GM12872 (cell line): ENCODE measurements around the gene XPO6.

Experiments used
- CTCF ChIP-seq: IDR thresholded peaks from 3 replicates; pipeline ENCODE4 v1.5.1; 2011; ENCODE audit warnings: low read depth, mild to moderate bottlenecking, low read length, moderate library complexity; ENCODE audit not compliant: insufficient read depth

The XPO6 gene

GRCh38 chr16:28092721-28093384 lies 118.9 kb downstream of the XPO6 start:
- no peak for TF ChIP-seq CTCF

DNA sequence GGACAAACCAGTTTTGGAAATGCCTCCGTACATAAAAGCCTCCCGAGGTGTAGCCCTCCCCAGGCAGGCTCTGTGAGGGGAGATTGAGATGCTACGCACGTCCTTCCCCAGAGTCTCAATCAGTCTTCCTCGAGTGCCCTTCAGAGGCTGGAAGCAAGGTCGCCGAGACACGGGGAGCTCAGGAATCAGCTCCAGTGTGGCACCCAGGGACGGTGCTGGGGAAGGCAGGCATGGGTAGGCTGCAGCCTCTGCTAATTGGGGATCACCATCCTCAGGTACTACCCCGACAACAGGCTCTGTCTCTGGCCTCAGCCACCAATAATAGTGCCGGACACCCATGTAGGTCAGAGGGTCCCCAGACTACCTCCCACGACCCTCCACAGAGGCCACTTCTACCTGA lies 120.1 kb downstream of the XPO6 start:
- no peak for TF ChIP-seq CTCF

- TF ChIP-seq CTCF, result 0 out of 3 replicates have a peak, but pooled peaks have one; percentile 18
Measured at GRCh38 chr16:28090646-28091377, 121.0 kb downstream of the XPO6 start.

- TF ChIP-seq CTCF, result no peak
Measured at GRCh38 chr16:28089992-28090365, 121.8 kb downstream of the XPO6 start.

GRCh38 chr16:28089205-28089991 lies 122.4 kb downstream of the XPO6 start:
- no peak for TF ChIP-seq CTCF

DNA sequence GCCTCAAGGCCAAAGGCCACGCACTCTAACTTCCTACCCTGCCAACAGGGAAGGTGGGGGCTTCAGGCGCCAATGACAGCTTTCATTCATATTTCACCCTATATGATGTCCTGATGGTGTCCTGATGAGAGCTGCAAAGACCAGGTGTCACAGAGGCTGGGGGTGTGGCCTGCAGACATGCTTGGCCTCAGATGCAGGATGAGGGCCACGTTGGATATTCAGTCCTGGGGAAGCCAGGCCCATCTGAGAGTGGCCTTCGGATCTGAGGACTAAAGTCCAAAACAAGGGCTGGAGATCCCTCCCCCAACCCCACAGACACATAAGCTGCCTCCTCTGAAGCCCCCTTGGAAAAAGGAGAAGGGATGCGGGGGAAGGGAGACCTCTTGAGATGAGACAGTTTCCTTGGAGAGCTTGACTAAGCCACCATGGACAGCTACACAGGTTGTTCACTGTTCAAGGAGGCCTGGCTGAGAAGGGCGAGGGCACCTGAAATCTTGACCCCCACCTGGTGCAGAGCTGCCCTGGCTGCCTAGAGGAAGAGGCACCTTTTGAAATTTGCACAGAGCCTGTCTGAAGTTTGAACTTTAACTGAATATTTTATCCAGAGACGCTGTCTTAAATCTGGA lies 124.0 kb downstream of the XPO6 start:
- no peak for TF ChIP-seq CTCF

GRCh38 chr16:28087140-28087660 lies 124.6 kb downstream of the XPO6 start:
- TF ChIP-seq CTCF, result no peak
